NCI-H1105 treated with DMSO at 0.1 percent for 48 hours (cell line): ENCODE results near the gene TFAP2A.

Experiments used
- DNase-seq: peaks from one replicate; lab custom pipeline; 2025; lab: John Stamatoyannopoulos, UW

TFAP2A gene

DNA sequence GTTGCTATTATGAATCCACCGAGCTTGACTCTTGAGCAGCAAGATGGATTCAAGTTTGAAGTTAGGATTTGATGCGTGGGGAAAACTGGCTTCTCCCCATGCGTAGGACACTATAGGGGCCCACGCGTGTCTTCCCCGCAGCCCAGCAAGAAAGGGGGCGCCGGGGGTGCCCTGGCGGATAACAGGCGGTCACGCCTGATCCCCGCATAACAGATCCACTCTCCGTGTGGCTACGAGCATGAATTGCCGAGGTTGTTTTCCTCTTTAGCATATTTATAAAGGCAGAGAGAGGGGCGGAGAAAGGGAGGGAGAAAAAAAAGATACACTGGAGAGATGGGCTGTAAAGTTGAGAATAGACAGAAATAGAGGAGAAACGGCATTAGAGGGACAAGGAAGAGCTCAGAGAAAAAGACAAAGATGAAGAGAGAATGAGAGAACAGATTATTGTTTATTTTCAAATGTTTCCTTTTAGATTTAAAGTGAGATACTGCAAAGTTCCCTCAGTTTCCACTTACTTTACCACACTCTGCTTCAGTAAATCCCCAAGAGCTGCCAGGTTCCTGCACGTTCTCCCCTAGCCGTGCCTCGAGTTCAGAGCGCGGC lies 32.0 kb downstream of the TFAP2A start:
- no peak for DNase-seq

DNA sequence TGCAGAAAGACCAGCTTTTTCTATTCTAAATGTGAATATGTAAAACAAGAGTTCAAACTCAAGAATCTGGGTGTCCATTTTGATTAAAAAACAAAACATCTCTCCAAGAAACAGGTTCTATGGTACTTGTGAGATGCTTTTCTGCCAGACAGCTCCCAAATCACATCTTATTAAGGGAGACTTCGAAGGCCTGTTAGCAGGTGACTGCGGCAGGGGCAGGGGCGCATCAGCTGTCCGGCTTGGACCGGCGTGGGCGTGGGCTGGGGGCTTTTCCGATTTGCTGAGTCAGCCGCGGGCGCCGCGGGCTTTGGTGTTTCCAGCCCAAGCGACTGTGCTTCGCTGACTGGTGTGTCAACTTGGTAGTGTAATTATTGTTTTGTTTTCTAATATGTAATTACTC lies 32.6 kb downstream of the TFAP2A start:
- no peak for DNase-seq

DNA sequence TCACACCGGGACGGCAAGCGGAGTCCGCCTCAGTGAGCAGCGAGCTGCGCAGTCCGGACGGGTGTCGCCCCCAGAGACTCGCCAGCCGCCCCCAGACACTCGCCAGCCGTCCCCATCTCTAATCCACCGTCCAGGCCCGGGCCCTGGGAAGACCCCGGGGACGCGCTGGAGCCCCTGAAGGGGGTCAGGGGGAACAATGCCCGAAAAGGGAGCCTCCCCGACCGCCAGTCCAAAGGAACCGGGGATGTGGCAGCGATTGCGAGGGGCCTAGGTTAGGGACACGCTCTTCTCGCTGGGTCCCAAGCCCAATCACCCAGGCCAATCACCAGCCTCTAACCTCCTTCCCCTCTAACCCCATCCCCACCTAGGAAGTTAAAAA lies 33.1 kb downstream of the TFAP2A start:
- no peak for DNase-seq

DNA sequence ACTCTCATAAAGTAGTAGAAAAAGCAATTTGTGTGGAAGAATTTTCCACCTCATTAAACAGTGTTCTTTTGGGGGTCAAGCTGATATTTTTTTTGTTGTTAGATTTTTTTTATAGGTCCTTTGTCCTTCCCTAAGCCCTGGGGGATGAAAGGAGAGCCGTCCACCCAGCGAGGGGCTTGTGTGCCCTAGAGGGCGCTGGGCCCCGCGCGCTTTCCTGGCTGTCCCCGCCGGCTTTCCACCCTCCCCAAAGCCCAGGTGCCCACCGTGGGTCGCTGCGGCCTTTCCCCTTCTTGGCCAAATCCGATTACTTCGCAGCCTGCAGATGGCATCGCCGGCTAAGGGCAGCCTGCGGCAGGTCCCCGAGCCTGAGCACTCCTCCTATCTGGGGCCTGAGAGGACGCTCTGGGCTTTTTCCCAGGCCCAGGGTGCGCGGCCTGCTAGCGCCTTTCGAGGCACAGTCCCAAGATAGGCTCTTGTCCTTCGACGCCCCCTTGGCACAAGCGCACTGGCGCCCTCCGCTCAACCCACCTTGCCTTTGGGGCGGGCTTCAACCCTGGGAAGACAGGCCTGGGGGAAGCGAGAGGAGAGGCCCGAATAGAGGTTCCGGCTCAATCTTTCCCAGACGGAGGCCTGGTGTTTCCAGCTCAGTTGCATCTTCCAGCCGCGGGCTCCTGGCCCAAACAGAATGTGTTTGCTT lies 33.6 kb downstream of the TFAP2A start:
- DNase-seq: no peak

DNA sequence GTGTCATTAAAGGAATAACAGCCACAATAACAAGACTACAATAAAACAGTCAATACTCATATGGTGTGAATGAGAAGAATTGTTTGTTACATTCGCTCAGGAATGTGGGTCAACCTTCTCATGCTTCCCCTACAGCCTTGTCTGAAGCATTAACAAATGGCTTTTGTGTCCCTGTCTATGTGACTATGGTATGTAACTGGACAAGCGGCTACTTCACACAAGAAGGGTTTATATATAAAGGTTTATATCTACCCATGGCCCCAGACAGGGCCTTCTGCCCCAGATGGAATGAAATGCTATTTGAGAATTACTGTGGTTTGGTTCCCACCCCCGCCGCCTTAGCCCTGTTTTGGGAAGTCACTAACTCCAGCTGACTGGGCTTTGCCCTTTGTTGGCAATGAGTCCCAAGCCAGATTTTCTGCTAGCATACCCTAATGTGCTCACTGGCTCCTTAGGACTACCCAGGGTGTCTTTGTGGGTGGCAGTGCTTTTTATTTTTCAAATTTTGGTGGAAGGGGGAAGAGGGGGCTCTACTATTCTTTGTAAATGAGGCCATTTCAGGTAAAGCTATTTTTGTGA lies 39.4 kb downstream of the TFAP2A start:
- DNase-seq: no peak

DNA sequence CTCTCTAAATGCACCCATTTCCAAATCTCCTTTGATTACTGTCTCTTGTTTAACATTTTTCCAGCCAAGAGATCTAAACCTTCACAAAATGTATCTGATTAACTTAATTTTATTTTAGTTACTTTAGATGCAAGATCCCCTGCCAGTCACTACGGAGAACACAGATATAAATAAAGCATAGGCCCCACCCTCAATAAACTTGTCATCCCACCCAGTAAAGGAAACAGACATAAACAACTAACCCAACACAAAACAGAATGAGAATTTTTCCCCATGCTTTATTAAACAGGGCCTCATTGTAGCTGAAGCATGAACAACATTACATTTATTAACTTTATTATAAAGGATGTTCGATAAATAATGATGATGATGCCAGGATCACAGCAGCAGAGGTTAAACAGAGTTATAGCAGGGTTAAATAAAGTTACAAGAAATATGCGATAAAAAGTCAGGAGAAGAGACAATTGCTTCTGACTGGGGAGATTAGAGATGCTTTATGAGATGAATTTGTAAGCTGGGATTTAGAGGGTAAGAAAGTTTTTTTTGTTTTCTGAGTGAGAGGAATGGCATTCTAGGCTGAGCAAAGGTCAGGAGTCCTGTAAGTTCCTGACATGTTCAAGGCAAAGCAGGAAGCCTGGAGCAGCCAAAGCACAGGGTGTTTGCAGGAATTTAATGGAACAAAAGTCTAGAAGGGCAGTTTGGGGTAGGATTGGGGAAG lies 41.1 kb downstream of the TFAP2A start:
- no peak for DNase-seq

DNA sequence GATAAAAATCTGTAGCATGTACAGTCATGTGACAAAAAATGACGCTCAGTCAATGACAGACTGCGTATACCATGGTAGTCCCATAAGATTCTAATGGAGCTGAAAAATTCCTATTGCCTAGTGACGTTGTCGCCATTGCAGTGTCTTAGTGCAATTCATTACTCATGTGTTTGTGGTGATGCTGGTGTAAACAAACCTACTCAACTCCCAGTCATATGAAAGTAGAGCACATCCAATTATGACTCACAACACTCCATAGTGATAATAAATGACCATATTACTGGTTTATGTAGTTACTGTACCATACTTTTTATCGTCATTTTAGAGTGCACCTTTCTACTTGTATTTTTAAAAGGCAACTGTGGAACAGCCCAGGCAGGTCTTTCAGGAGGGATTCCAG lies 45.0 kb downstream of the TFAP2A start:
- DNase-seq: no peak

DNA sequence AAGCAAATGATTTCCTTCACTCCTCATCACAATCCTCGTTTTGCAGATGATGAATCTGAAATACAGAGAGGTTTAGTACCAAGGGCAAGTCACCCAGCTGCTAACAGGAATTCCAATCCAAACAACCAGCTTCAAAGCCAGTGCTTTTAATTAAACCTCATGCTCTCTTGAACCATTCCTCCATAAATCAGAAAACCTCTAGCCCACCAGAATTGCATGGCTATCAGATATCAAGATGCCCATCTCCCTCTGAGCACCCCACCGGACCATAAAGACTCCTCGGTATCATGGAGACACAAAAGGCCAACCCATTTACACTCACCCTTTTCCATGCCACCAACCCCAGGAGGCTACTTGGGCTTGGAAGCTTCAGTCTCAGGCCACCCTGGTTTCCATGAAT lies 46.0 kb downstream of the TFAP2A start:
- DNase-seq: no peak

DNA sequence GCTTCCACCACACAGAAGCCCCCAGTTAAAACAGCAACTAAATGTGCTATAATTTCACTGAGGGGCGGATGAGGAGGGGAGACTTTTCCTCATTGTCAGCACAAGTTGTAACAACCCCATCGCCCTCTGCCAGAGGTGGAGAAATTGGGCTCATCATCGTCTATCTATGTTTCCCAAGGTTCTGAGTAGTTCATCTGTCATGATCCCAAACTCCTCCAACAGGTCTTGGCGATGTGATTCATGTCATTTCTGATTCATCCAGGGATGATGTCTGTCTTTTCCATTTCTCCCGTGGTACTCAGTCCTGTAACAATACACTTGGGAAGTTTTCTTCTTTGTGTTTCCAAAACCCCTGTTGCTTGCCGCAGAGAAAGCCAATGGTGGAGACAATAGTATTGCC lies 51.0 kb downstream of the TFAP2A start:
- no peak for DNase-seq

DNA sequence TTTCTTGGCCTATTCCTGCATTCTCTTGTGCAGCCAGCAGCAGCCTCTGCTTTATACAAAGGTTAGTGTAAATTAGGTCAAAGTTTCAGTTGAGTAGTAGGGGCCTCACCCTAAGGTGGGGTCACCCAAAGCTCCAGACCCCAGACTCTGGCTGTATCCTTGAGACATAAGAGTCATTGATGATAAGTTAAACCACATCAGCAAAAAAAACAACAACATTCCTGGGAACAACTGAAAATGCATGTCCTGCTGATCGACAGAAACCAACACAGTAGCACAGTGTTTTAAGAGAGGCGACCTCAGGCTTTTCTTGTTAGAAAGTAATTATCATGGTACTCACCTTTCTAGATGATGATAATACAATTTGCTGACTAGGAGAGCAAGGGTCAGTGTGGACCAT lies 52.6 kb downstream of the TFAP2A start:
- no peak for DNase-seq

DNA sequence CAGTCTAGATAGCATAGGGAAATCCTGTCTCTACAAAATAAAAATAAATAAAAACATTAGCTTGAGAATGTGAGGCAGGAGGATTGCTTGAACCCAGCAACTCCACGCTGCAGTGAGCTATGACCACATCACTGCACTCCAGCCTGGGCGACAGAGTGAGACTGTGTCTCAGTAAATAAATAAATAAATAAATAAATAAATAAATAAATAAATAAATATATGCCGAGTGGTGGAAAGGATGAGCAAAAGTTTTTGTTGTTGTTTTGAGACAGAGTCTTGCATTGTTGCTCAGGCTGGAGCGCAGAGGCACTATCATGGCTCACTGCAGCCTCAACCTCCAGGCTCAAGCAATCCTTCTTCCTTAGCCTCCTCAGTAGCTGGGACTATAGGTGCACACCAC lies 53.4 kb downstream of the TFAP2A start:
- no peak for DNase-seq

DNA sequence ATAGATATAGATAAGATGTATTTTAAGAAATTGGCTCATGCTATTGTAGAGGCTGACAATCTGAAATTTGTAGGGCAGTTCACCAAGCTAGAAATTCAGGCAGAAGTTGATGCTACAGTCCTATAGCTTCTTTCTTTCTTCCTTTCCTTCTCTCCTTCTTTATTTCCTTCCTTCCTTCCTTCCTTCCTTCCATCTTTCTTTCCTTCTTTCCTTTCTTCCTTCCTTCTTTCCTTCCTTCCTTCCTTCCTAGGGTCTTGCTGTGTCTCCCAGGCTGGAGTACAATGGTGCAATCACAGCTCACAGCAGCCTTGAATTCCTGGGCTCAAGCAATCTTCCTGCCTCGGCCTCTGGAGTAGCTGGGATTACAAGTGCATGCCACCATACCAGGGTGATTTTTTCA lies 55.3 kb downstream of the TFAP2A start:
- no peak for DNase-seq

DNA sequence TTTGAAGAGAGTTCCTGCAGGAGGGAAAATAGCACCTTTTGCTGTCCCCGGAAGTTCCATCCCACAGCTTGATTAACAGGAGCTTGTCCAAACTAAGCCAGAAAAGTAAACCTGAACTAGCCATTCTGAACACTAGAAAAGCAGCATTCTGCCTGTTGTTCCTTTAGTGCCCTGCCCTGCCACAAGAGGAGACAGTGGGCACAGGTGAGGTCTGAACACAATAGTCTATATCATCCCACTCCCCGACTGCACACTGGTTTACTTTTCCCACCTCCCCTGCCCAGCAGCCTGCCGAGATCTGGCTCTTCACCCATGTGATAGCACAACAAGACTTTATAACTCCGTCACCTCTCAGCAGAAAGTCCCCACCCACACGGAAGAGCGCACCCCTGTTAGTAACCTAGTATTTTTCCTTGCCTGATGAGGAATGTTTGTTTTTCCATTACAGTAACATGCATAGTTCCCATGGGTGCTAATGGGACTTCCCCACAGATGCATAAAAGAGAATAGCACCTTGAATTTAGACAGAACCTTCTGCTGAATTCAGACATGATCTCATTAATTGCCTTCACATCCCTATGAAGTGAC lies 59.7 kb downstream of the TFAP2A start:
- no peak for DNase-seq

DNA sequence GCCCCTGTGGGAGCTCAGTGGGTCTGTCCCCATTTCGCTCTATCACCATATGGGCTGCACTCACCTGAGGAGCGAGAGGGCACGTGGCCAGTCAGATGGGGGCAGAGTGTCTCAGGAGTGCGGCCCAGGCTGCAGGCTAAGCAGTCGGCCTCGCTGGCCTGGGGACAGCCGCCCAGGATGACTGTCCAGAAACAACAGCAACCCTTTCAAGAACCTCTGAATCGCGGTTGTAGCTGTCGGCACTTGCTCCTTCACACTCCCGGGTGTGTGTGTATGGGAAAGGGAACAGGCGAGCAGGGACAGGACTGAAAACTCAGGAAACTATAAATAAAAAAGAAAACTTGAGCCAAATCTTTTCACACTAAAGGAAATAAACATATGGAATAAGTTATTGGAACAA lies 63.1 kb downstream of the TFAP2A start:
- no peak for DNase-seq

DNA sequence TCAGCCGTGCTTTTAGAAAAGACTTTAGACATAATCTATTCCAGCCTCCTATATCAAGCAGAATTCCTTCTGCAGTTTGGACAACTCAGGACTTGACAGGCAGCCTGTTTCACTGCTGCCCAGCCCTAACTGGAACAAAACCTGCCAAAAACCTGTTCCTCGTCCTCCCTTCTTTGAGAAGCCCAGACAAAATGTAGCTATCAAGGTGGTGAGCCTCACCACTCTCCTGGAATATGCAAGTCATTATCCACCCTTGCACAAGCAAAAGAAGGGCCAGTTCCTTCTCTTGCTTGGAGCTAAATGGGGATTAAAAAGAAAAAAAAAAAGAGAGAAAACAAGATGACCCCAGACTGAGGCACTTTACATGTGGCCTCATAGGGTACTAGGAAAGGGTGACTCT lies 64.2 kb downstream of the TFAP2A start:
- DNase-seq: no peak

DNA sequence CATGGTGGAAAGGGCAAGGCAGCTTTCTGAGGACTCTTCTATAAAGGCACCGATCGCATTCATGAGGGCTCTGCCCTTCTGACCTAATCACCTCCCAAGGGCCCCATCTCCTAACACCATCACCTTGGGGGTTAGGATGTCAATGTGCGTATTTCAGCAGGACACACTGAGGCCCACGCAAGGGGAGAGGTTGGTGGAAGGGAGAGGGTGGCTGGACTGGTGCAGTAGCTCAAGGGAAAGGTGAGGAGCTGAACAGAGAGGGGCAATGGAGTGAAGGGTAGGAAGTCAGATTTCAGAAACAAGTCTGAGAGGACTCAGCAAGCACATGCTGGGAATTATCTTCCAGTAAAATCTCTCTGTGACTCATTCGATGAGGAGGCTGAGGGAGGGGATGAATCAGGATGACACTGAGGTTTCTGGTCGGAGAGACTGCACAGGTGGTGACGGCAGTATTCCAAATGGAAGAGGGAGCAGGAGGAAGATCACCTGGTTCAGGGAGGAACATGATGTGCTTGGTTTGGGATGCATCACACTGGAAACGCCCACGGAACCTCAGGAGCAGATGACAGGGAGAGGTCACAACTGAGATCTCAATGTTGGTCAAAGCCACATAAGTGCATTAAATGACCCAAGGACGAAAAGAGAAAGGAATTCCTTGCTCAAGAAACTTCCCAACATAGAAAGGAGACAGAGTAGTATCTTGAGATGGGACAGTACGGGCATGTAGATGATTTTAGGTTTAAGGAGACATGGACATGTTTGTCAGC lies 67.1 kb downstream of the TFAP2A start:
- DNase-seq: no peak
